HG02678 (cell line): Measurements from ENCODE around the gene LANCL2.

Experiments used
- ATAC-seq: cut with Tn5 transposase; IDR thresholded peaks from one replicate; pipeline ENCODE4 v1.9.1; 2021; ENCODE audit warnings: mild to moderate bottlenecking, moderate library complexity; ENCODE audit not compliant: unreplicated experiment

The LANCL2 gene

DNA sequence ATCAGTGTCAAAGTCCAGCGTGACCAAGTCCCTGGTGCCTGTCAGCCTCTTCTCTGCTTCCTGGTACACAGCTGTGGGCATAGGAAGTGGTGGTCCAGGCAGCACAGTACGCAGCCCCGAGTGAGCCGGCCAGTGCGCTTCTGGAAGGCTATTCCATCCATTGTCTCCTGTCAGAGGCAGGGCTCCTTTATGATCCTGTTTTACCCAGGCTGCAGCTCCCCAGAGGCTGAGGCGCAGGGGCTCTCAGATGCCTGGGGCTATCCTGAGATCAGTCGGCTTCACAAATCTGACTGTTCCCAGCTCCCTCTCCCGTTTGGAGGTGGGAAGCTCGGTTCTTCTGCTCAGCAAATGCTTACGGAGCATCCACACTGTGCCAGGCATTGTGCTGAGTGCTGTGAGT, 70.3 kb downstream of the LANCL2 start:
- ATAC-seq, result no peak

DNA sequence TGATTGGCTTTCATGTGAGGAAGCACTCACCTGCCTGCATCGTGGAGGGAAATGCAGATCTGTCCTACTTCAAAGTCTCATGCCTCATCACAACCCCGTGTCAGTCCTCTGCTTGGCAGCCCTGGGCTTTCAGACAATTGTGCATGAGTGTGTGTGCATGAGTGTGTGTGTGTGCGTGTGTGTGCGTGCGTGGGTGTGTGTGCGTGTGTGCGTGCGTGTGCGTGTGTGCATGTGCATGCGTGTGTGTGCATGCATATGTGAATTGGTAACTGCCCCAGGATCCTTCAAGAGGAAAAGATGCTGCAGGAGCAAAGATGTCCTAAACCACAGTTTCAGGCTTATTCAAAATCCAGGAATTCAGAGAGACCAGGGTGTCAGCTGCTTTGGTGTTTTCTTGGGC, 71.3 kb downstream of the LANCL2 start:
- ATAC-seq, result no peak

DNA sequence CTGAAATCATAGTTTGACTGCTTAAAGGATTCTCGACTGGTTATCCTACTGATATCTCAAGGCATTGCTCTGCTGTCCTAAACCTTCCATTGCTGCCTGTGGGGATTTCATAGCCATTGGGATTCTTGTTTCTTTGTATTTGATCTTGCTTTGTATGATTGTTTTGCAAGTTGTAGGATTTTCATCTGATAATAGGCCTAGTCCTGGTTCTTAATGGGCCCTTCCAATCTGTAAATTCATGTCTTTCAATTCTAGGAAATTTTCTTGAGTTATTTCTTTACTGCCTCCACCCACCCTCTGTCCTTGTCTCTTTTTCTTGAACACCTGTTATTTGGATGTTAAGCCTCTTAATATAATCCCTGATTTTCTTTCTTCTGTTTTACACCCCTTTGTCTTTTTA, 72.2 kb downstream of the LANCL2 start:
- ATAC-seq, result no peak

DNA sequence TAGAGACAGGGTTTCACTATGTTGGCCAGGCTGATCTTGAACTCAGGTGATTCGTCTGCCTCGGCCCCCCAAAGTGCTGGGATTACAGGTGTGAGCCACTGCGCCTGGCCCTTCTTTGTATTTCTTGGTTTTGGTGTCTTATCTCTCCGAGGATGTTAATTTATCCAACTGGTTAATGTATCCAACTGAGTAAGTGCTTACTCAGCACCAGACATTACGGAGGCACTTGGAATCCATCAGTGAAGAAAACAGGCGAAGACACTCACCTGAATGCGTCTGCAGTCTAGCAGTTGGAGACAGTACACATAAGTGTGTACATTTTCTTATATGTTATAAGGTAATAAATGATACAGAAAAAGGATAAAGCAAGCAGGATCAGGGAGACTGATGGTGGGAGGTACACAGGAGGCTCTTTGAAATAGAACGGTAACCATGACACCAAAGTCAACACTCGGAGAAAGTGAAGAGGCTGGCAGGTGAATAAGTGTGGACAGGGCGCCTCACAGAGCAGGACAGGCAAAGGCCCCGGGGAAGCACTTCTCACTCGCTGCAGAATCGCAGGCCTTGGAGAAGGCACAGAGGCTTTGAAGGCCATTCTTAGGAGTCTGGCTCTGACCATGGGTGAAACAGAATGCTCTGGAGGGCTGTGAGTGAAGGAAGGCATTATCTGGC, 73.1 kb downstream of the LANCL2 start:
- no peak for ATAC-seq

DNA sequence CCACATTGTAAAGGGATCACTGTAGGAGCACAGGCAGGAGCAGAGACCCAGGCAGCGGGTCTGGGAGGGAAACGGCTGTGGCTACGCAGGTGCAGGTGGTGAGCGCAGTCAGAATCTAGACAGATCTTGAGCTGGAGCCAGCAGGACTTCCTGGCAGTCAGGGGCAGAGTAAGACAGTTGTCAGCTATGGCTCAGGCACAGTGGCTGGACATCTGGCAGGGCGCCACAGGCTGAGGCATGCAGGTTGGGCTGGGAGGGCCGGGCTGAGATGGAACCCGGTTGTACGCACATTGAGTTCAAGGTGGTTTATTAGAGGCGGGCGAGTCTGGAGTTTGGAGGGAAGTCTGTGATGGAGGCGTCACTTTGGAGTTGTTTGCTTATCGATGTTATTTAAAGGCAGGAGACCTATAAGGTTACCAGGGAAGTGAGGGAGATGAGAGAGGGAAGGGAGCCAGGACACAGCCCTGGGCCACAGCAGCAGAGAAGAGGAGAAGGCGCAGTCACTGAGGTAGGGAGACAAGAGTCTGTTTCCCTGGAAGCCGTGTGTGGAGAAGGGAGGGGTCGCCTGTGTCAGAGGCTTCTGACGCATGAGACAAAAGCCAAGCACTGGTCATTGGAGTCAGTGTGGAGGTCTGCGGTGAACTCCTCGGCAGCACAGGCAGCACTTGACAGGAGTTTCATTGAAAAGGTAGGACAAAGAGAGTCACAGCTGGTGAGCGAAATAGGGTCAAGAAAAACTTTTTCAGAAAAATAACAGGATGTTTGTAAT, 73.8 kb downstream of the LANCL2 start:
- no peak for ATAC-seq

DNA sequence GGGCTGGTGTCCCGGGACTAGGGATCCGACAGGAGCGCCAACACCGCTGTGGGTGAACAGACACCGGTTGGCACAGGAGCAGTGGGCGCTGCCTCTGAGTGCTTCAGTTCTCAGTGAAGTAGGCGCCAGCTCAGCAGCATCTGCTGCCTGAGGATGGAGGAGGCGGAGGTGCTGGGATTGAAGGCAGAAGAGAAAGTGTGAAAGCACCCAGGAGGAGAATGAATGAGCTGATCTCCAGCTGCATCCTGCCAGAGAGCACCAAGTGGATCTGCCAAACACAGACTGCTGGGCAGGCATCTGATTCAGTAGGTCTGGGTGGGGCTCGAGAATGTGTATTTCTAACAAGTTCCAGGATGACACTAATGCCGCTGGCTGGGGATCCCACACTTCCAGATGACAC, 74.5 kb downstream of the LANCL2 start:
- no peak for ATAC-seq

DNA sequence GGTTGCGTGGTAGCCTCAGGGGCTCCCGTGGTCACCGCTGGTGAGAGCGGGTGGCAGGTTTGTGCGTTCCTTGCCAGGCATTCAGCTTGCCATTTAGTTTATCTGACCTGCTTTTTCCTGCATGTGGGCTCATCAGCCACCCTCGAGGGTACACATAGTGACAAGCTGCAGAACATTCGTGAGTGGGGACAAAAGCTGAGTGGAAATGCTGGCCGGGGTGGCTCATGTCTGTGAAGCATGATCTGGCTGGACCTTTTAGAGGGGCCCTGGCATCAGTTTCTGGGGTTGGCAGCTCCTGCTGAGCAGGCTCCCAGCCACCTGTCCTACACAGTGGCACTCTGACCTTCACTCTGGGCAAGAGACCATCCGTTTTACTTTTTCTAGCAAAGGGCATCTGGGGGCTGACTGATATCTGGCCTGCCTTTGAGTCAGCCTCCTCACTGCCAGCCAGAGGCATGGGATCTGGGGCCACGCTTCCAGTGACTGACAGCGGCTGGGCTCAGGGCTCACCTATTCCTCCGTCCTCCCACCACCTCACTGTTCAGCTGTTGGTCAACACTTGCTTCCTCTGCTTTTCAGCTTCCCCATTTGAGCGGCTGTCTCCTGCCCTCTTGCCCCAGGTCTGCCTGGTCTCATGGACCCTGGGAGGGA, 75.0 kb downstream of the LANCL2 start:
- ATAC-seq, result no peak

DNA sequence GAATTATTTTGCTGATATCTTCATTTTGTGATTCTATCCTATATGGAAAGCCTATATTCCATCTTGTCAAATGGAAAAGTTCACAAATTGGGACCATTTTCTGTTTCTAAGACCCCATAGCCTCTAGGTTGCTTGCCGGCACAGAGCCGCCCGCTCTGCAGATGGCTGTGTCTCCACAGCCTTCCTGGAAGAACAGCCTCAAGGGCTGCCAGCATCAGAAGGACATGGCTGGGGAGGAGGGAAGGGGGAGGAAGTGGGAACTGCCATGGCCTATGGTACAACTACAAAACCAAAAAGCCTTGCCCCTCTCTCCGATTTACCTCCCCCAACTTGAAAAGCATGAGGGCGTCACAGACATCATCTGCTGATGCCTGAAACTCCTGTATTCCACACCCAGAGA, 75.9 kb downstream of the LANCL2 start:
- ATAC-seq, result no peak

DNA sequence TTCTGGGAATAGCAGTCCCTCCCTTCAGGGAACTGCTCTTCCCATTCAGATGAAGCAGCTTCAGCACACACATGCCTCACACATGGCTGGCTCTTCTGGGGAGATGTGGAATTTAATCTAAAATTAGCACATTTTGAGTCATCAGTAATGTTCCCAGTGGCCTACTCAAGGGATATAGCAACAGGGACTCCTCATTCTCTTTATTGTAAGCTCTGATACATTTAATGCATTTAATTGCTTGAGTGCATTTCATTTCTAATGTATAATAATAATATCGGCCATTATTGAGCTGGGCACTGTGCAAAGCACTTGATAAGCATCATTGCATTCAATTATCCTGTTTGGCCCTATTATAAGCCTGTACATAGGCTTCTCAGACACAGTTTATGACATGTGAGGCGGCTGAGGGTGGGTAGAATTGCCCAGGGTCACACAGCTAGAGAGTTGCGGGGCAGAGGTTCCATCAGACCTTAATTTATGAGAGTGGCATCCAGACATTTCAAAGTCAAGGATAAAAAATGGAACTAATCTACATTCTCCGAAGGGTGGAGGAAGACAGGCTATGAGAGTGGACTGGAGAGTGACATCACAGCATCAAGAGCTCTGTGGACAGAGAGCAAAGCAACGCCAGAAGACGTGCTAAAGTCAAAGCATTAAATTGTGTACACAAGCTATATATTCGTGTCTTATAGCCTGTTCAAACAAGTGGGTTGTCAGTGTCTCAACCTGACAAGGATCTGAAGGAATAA, 76.8 kb downstream of the LANCL2 start:
- no peak for ATAC-seq

DNA sequence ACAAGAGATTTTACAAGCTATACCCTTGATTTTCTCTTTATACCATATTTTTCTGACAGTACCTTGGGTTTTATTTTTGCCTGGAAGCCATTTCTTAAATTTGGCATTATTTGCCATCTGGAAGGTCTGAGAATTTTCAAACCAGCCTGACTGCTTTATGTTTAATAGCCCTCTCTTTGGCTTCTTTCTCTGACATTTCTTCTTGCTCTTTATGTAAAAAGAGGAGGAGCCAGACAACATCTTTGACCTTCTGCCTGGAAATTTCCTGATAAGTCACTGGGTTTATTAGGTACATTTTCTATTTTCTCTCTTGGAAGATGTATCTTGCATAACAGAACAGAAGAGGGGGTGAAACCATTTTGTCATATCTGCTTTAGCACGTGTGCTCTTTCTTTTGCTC, 79.6 kb downstream of the LANCL2 start:
- ATAC-seq, result no peak

DNA sequence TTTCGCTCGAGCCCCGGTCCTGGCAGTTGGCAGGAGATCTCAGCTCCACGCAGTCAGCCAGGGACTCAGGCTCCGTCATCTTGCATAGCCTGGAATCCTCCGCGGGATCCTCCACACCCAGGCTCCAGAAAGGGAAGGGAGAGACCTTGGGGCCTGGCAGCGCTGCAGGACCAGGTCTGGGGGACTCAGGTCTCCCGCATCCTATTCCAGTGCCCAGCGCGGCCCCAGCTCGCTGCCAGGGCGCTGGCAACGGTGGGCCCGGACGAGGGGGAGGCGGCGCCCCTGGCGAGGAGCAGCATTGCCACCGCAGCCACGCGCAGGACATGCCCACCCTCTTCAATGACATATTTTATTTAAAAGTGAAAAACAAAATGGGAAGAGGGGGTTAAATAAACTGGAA, 83.4 kb downstream of the LANCL2 start:
- no peak for ATAC-seq

DNA sequence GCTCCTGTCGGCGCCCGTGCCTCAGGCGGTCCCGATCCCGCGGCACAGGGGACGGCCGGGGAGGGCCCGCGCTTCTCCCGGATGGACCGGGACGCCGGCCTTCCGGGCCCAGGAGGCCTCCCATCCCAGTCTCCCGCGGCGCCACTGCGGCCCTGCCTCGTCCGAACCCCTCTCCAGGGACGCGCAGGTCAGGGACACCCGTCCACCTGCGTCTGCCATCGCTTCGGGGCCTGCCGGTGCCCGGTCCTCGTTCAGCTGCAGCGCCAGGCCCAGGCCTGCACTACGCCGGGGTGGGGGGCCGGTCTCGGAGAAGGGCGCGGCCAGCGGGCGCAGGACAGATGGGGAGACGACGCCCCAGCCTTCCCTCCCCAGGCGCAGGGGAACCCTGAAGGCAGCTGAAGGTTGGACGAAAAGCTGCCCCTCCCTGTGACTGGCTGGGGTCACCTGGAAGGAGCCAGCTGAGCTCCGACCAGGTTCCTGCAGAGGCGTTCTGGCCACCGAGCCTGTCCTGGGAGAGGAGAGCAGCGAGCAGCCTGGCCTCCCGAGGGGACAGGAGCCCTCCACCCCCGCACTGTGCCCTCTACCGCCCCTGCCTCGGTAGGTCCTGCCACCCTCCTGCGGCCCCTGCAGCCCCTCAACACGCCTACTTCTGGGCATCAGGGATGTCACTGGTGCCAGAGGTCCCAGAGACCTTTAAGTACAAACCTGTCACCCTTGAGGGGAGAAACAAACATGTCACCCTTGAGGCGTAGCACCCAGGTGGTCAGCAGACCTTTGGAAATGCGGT, 84.3 kb downstream of the LANCL2 start:
- no peak for ATAC-seq

DNA sequence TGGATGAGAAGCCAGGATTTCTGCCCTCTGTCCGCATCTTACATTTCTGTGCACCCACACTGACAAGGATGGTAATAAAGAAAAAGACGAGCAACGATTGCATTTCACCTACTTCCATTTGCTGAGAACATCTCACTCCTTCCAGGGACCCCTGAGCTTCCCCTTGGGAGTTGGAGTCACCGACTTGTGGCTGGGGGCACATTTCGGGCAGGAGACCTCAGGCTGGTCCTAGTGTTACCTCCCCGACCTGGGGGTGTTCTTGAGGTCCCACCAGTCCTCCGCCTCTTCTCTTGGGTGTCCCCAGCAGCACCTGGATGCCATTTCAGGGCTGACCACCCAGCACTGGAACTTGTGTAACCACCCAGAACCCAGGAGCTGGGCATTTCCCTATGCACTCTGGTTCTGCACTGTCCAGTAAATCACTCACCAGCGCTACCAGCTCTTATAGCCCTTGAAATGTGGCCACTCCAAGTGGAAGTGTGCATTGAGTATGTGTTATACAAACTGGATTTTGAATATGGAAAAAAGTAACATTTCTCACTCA, 84.9 kb downstream of the LANCL2 start:
- no peak for ATAC-seq

DNA sequence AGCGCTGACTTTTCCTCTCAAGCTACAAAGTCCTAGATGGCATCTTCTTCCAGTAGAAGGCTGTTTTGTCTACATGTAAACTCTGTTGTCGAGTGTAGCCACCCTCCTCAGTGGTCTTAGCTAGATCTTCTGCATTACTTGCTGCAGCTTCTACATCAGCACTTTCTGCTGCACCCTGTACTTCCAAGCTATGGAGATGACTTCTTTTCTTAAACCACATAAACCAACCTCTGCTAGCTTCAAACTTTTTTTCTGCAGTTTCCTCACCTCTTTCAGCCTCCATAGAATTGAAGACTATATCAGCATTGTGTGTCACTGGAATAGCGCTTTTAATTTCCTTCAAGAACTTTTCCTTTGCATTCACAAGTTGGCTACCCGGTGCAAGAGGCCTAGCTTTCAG, 87.8 kb downstream of the LANCL2 start:
- ATAC-seq, result no peak

DNA sequence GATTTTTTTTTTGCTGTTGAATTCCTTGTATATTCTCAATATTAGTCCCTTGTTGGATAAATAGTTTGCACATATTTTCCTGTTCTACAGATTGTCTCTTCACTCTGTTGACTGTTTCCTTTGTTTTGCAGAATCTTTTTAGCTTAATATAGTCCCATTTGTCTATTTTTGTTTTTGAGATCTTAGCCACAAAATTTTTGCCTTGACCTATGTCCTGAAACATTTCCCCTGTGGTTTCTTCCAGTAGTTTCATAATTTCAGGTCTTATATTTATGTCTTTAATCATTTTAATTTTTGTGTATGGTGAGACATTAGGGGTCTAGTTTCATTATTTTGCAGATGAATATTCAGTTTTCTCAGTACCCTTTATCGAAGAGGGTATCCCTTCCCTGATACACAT, 92.7 kb downstream of the LANCL2 start:
- no peak for ATAC-seq

DNA sequence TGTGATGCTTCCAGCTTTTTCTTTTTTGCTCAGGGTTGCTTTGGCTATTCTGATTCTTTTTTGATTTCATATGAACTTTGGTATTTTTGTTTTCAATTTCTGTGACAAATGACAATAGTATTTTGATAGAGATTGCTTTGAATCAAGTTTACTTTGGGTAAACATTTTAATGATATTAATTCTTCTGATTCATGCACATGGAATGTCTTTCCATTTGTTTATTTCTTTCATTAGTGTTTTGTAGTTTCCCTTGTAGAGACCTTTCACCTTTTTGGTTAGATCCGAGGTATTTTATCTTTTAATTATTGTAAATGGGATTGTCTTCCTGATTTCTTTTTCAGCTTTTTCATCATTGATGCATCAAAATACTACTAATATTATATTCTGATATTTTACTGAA, 93.2 kb downstream of the LANCL2 start:
- no peak for ATAC-seq

DNA sequence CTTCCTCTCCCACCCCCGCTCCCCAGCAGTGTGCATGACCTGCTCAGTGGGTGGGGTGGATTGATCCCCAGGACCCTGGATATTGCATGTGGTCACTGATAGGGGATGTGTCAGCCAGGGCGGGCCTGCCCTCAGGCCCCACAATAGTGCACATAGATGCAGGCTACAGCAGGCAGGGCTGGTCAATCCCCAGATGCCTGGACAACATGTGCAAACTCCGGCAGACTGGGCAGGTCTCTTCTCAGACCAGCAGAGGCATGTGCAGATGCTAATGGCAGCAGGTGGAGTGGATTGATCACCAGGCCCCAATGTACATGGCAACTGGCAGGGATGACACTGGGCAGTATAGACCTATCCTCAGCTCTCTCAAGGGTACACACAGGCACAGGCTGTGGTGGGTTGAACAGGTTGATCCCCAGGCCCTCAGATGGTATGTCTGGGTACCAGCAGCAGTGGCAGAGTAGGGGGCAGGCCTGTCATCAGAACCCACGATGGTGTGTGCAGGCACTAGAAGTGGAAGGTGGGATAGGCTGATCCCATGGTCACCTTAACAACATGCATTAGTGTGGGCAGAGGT, 98.6 kb downstream of the LANCL2 start:
- no peak for ATAC-seq

DNA sequence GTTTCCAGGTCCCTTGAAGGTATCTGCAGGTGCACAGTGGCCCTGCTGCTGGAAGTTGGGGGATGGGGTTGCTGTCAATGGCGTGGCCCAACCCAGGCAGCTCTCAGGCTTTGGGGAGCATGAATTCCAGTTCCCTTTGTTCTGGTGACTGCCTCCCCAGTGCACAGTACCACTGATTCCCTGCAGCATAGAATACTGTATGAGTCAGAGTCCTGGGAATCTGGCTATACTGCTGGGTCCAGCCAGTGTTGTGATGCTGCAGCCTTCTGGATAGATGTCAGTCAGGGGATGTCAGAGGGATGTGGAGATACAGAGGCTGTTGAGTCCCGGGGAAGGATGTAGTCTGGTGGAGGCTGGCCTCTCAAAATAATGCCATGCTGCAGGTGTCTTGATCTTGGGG, 99.3 kb downstream of the LANCL2 start:
- no peak for ATAC-seq

DNA sequence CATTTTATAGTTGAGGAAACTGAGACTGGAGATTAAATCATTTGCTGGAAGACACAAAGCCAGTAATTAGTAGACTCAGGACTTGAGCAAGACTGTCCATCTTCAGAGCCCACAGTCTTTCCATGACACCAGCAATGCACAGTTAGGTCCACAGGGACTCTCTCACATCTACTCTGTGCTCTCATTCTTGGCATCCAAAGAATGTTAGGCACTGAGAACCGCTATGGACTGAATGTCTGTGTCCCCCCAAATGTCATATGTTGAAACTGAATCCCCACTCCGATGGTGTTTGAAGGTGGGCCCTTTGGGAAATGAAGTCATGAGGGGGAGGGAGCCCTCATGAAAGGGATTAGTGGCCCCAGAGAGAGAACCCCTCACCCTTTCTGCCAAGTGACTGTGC, 100.6 kb downstream of the LANCL2 start:
- no peak for ATAC-seq

DNA sequence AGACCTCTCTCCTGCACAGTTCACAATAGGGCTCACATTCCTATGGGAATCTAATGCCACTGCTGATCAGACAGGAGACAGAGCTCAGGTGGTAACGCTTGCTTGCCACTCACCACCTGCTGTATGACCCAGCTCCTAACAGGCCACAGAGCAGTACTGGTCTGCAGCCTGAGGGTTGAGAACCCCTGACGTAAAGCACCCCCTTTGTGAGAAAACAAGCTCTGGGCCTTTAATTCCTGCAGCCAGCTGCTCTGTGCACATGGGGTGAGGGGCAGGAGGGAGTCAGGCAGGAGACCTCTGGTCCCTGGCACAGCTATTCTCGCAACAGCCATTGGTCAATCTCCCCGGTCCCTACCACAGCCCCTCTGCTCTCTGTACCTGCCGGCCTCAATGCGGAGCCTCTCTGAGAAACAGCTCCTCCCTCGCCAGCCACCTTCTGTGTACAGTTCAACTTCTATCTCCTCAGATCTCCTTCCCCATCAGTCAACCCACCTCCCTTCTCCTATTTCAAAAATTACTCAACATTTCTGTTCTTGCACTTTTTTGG, 102.0 kb downstream of the LANCL2 start:
- ATAC-seq, result no peak
